HG02610 (cell line): ENCODE data around the gene FKBP6.
"Not testable (repeated sequence)": the region's sequence is repeated elsewhere in the genome, so short reads cannot be mapped to it uniquely, and the experiment has no call there.

Experiments used
- ATAC-seq: cut with Tn5 transposase; IDR thresholded peaks from one replicate; pipeline ENCODE4 v1.9.1; 2021; ENCODE audit warnings: mild to moderate bottlenecking, moderate library complexity; ENCODE audit not compliant: unreplicated experiment

The FKBP6 gene

GRCh38 chr7:73354196-73354595 is 26.2 kb downstream of the FKBP6 start:
- ATAC-seq = no peak

GRCh38 chr7:73354821-73355220 is 26.9 kb downstream of the FKBP6 start:
- no peak for ATAC-seq

GRCh38 chr7:73356159-73356558 is 28.2 kb downstream of the FKBP6 start:
- no peak for ATAC-seq

GRCh38 chr7:73358590-73359275 is 30.8 kb downstream of the FKBP6 start:
- no peak for ATAC-seq

DNA sequence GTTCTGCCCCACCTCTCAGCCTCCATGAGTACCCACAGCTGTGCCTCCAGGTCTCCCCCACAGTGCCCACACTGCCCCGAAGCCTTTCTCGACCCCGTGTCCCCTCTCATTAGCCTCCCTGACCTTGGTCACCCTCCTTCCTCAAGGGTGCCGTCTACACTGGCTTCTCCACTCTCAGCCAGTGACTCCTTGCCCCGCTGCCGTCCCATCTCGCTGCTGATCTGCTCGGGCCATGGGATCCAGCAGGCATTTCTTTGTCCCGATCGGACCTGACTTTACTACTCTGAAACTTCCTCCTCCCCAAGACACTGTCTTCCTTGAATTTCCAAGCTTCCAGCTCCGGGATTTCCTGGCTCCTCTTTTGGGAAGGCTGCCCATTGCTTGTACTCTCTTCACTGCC is 31.3 kb downstream of the FKBP6 start:
- no peak for ATAC-seq

GRCh38 chr7:73359746-73360375 is 31.9 kb downstream of the FKBP6 start:
- no peak for ATAC-seq

DNA sequence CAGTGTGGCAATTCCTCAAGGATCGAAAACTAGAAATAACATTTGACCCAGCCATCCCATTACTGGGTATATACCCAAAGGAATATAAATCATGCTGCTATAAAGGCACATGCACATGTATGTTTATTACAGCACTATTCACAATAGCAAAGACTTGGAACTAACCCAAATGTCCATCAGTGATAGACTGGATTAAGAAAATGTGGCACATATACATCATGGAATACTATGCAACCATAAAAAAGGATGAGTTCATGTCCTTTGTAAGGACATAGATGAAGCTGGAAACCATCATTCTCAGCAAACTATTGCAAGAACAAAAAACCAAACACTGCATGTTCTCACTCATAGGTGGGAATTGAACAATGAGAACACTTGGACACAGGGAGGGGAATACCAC is 32.6 kb downstream of the FKBP6 start:
- not testable (repeated sequence) for ATAC-seq

DNA sequence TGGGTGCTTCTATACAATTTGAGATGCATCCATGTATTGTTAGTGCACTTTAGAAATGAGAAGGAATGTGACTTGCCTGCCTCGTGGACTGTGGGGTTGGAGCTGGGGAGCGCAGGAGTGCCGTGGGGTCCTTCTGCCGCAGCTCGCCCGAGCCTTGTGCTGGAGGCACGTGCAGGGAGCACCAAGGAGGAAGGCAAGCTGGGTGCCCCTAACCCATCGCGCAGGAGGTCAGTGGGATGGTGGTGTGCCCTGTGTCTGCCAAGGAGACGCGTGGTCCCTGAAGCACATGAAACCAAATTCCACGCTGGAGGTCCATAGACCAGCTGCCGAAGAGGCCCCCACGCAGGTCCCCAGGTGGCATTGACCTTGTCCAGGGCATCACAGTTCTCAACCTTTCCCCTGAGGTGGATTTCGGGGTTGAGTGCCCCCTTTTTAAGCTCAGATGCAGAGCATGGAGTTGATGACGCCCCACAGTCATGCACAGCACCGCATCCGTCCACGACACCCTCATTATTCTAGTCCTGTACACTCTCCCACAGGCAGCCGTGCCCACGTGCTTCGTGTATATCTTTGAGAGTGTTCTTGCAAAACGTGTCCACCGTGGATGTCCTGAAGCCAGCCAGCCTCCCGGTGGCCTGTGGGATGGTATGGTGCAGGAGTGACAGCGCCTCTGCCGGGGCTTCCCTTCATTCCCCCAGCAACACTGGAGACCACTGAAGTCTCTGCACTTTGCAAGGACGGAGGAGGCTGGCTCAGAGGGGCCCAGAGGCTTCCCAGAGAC is 35.5 kb downstream of the FKBP6 start:
- ATAC-seq = no peak

- no peak for ATAC-seq
Observed at GRCh38 chr7:73364006-73364728, 36.2 kb downstream of the FKBP6 start.

- no peak for ATAC-seq
Observed at GRCh38 chr7:73366127-73366526, 38.2 kb downstream of the FKBP6 start.

- ATAC-seq = no peak
Observed at GRCh38 chr7:73366990-73367389, 39.0 kb downstream of the FKBP6 start.

- ATAC-seq = no peak
Observed at GRCh38 chr7:73369009-73369408, 41.0 kb downstream of the FKBP6 start.

GRCh38 chr7:73369622-73370021 is 41.7 kb downstream of the FKBP6 start:
- no peak for ATAC-seq

DNA sequence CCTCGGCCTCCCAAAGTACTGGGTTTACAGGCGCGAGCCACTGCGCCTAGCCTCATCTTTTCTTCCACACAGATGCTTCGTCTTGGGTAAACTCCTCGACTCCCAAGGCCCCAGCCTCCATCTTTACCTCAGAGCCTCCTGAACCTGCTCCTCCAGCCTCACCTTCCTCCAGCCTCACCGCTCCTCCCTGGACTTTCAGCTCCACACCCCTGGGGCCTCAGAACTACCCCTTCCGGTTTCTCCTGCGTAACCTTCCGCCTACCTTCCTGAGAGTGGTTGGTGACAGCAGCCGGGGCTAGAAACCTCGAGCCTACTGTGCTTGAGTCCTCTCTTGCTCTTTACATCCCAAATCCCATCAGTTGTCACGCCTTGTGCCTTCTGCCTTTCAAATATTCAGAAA is 45.8 kb downstream of the FKBP6 start:
- ATAC-seq = no peak

DNA sequence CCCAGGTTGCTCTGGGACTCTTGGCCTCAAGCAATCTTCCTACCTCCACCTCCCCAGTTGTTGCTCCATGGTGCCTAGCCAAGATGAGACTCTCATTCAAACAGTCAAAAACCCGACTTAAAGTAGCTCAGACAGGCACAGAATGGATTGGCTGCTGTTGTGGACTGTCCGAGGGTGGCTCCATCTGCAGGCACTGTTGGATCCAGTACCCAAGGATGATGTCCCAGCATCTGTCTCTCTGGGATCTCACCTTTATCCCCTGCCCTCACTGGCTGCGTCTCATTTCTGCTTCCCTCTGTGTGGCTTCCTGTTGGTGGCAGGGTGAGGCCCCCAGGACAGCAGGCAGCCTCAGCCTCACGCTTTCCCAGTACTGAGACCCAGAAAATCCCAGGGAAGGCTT is 48.3 kb downstream of the FKBP6 start:
- not testable (repeated sequence) for ATAC-seq

DNA sequence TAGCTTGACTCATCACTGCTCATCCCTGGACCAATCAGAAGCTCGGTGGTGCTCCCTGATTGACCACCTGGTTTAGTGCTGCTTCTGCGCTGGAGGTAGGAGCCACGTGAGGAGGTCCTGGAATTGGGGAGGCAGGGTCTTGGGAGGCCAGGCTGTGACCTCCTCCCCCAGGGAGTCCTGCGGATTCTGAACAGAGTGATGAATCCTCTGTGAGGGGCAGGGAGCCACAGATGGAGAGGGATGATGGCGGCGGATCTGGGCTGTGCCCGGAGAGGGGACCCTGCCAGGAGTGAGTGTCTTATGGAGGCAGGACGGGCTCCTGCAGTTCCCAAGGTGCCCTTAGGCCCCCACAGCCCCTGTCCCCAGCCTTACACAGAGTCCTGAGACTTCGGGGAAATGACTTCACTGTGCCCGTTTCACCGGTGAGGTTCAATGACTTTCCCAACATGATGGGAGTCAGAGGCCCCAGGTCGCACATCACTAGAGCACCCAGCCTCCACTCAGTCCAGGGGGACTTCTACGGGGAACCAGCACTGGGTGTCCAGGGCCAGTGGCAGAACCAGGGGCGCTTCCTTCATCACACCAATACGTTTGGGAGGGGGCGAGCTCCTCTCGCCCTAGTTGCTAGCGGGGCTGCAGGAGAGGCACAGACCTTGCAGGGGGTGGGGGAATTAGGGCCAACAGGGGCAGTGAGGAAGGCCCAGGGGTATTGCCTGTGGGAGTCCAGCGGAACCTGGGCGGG is 48.9 kb downstream of the FKBP6 start:
- no peak for ATAC-seq

GRCh38 chr7:73377413-73378200 is 49.6 kb downstream of the FKBP6 start:
- ATAC-seq = not testable (repeated sequence)

DNA sequence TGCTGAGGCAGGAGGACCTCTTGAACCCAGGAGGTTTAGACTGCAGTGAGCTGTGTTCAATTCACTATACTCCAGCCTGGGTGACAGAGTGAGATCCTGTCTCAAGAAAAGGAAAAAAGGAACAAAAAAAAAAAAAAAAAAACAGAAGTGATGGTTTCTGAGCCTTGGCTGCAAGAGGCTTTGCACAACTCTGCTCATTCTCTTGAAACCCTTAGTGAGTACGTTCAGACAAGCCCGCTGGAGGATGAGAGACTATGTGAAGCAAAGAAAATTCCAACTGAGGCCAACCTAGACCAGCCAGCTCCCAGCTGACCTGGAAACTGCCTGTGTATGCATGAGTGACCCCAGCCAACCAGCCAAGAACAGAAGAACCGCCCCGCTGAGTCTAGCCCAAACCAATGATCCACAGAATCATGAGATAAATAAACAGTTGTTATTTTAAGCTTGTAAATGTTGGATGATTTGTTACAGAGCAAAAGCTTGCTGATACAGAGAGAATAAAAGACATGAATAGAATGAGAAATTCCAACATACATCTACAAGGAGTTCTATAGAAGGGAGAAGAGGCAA is 55.1 kb downstream of the FKBP6 start:
- no peak for ATAC-seq

DNA sequence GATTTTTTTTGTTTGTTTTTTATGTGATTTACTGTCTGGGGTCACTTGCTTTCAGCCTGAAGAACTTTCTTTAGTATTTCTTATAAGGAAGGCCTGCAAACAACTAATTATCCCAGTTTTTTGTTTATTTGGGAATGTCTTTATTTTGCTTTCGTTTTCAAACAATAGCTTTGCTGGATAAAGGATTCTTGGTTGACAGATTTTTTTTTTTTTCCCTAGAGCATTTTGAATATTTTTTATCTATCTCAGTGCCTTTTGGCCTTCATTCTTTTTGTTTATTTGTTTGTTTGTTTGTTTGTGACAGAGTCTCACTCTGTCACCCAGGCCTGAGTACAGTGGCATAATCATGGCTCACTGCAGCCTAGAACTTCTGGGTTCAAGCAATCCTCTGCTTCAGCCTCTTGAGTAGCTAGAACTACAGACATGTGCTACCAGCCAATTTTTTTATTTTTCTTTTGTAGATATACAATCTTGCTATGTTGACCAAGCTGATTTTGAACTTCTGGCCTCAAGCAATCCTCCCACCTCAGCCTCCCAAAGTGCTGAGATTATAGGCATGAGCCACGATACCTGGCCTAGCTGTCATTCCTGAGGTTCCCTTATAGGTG is 59.4 kb downstream of the FKBP6 start:
- ATAC-seq = no peak
